ENCODE measurements around the gene CCNJ.

Gene CCNJ

GRCh38 chr10:96072674-96073073, 29.3 kb downstream of the CCNJ start:
- Histone ChIP-seq H3K9ac (ENCODE audit: low read depth, low read length) (no peak overlapping the region), H3K27me3 (ENCODE audit: control insufficient read depth, insufficient read depth, low read length) (no peaks in the 10 kb centered on the region), H3K36me3 (ENCODE audit: insufficient read depth, low read length) (no peaks in the 10 kb centered on the region), H3K4me2 (ENCODE audit: low read length) (no peak overlapping the region), H3K4me1 (ENCODE audit: control insufficient read depth, insufficient read depth, low read length) (peaks cover 14% of the 10 kb centered on the region), H3K9me3 (replicated peaks; ENCODE audit: low read length) (no peaks in the 10 kb centered on the region), H3K4me3 (ENCODE audit: low read length) (no peak overlapping the region)

GRCh38 chr10:96073722-96074121, 30.3 kb downstream of the CCNJ start:
- peaks cover 14% of the 10 kb centered on the region for H3K4me1 ChIP-seq (ENCODE audit: control insufficient read depth, insufficient read depth, low read length)
- H3K27me3 ChIP-seq (ENCODE audit: control insufficient read depth, insufficient read depth, low read length): no peaks in the 10 kb centered on the region
- H3K4me3 ChIP-seq (ENCODE audit: low read length): no peak overlapping the region
- H3K36me3 ChIP-seq (ENCODE audit: insufficient read depth, low read length): no peaks in the 10 kb centered on the region
- no peak overlapping the region for H3K9ac ChIP-seq (ENCODE audit: low read depth, low read length)
- H3K9me3 ChIP-seq (replicated peaks; ENCODE audit: low read length): no peaks in the 10 kb centered on the region
- H3K4me2 ChIP-seq (ENCODE audit: low read length): peak overlapping the region; percentile 13

- H3K9ac ChIP-seq (ENCODE audit: low read depth, low read length): no peak overlapping the region
- no peaks in the 10 kb centered on the region for H3K36me3 ChIP-seq (ENCODE audit: insufficient read depth, low read length)
- no peaks in the 10 kb centered on the region for H3K27me3 ChIP-seq (ENCODE audit: control insufficient read depth, insufficient read depth, low read length)
- H3K9me3 ChIP-seq (replicated peaks; ENCODE audit: low read length): no peaks in the 10 kb centered on the region
- no peak overlapping the region for H3K4me3 ChIP-seq (ENCODE audit: low read length)
- no peak overlapping the region for H3K4me2 ChIP-seq (ENCODE audit: low read length)
- H3K4me1 ChIP-seq (ENCODE audit: control insufficient read depth, insufficient read depth, low read length): peaks cover 14% of the 10 kb centered on the region
Observed at GRCh38 chr10:96074776-96075175, 31.4 kb downstream of the CCNJ start.

- H3K9me3 ChIP-seq (replicated peaks; ENCODE audit: low read length): no peaks in the 10 kb centered on the region
- H3K27me3 ChIP-seq (ENCODE audit: control insufficient read depth, insufficient read depth, low read length): no peaks in the 10 kb centered on the region
- H3K4me2 ChIP-seq (ENCODE audit: low read length): no peak overlapping the region
- H3K36me3 ChIP-seq (ENCODE audit: insufficient read depth, low read length): no peaks in the 10 kb centered on the region
- peaks cover 14% of the 10 kb centered on the region for H3K4me1 ChIP-seq (ENCODE audit: control insufficient read depth, insufficient read depth, low read length)
- H3K9ac ChIP-seq (ENCODE audit: low read depth, low read length): no peak overlapping the region
- H3K4me3 ChIP-seq (ENCODE audit: low read length): no peak overlapping the region
Observed at GRCh38 chr10:96075977-96076376, 32.6 kb downstream of the CCNJ start.

- H3K4me2 ChIP-seq (ENCODE audit: low read length): no peak overlapping the region
- no peak overlapping the region for H3K4me3 ChIP-seq (ENCODE audit: low read length)
- peaks cover 14% of the 10 kb centered on the region for H3K4me1 ChIP-seq (ENCODE audit: control insufficient read depth, insufficient read depth, low read length)
- no peaks in the 10 kb centered on the region for H3K27me3 ChIP-seq (ENCODE audit: control insufficient read depth, insufficient read depth, low read length)
- no peak overlapping the region for H3K9ac ChIP-seq (ENCODE audit: low read depth, low read length)
- no peaks in the 10 kb centered on the region for H3K36me3 ChIP-seq (ENCODE audit: insufficient read depth, low read length)
- no peaks in the 10 kb centered on the region for H3K9me3 ChIP-seq (replicated peaks; ENCODE audit: low read length)
Observed at GRCh38 chr10:96077156-96077555, 33.8 kb downstream of the CCNJ start.

- Histone ChIP-seq H3K9me3 (replicated peaks; ENCODE audit: low read length) (no peaks in the 10 kb centered on the region), H3K9ac (ENCODE audit: low read depth, low read length) (no peak overlapping the region), H3K4me1 (ENCODE audit: control insufficient read depth, insufficient read depth, low read length) (no peaks in the 10 kb centered on the region), H3K36me3 (ENCODE audit: insufficient read depth, low read length) (no peaks in the 10 kb centered on the region), H3K27me3 (ENCODE audit: control insufficient read depth, insufficient read depth, low read length) (no peaks in the 10 kb centered on the region), H3K4me3 (ENCODE audit: low read length) (no peak overlapping the region), H3K4me2 (ENCODE audit: low read length) (no peak overlapping the region)
Observed at GRCh38 chr10:96082153-96082552, 38.8 kb downstream of the CCNJ start.

GRCh38 chr10:96082748-96083147, 39.4 kb downstream of the CCNJ start:
- Histone ChIP-seq H3K27me3 (ENCODE audit: control insufficient read depth, insufficient read depth, low read length) (no peaks in the 10 kb centered on the region), H3K4me3 (ENCODE audit: low read length) (no peak overlapping the region), H3K36me3 (ENCODE audit: insufficient read depth, low read length) (no peaks in the 10 kb centered on the region), H3K4me2 (ENCODE audit: low read length) (no peak overlapping the region), H3K4me1 (ENCODE audit: control insufficient read depth, insufficient read depth, low read length) (no peaks in the 10 kb centered on the region), H3K9me3 (replicated peaks; ENCODE audit: low read length) (no peaks in the 10 kb centered on the region), H3K9ac (ENCODE audit: low read depth, low read length) (no peak overlapping the region)

GRCh38 chr10:96089116-96089515, 45.7 kb downstream of the CCNJ start:
- no peaks in the 10 kb centered on the region for H3K36me3 ChIP-seq (ENCODE audit: insufficient read depth, low read length)
- peak overlapping the region; percentile 90 for H3K4me2 ChIP-seq (ENCODE audit: low read length)
- peaks cover 19% of the 10 kb centered on the region for H3K27me3 ChIP-seq (ENCODE audit: control insufficient read depth, insufficient read depth, low read length)
- H3K9me3 ChIP-seq (replicated peaks; ENCODE audit: low read length): no peaks in the 10 kb centered on the region
- peaks cover 3% of the 10 kb centered on the region for H3K4me1 ChIP-seq (ENCODE audit: control insufficient read depth, insufficient read depth, low read length)
- peak overlapping the region; percentile 85 for H3K4me3 ChIP-seq (ENCODE audit: low read length)
- peak overlapping the region; percentile 90 for H3K9ac ChIP-seq (ENCODE audit: low read depth, low read length)

GRCh38 chr10:96089670-96090462, 46.5 kb downstream of the CCNJ start:
- no peaks in the 10 kb centered on the region for H3K9me3 ChIP-seq (replicated peaks; ENCODE audit: low read length)
- H3K4me2 ChIP-seq (ENCODE audit: low read length): peak overlapping the region; percentile 90
- no peaks in the 10 kb centered on the region for H3K36me3 ChIP-seq (ENCODE audit: insufficient read depth, low read length)
- H3K4me3 ChIP-seq (ENCODE audit: low read length): peak overlapping the region; percentile 85
- peak overlapping the region; percentile 90 for H3K9ac ChIP-seq (ENCODE audit: low read depth, low read length)
- H3K27me3 ChIP-seq (ENCODE audit: control insufficient read depth, insufficient read depth, low read length): peaks cover 23% of the 10 kb centered on the region
- peaks cover 3% of the 10 kb centered on the region for H3K4me1 ChIP-seq (ENCODE audit: control insufficient read depth, insufficient read depth, low read length)

GRCh38 chr10:96090463-96090800, 47.0 kb downstream of the CCNJ start:
- H3K27me3 ChIP-seq (ENCODE audit: control insufficient read depth, insufficient read depth, low read length): peaks cover 27% of the 10 kb centered on the region
- H3K4me3 ChIP-seq (ENCODE audit: low read length): peak overlapping the region; percentile 85
- peaks cover 3% of the 10 kb centered on the region for H3K4me1 ChIP-seq (ENCODE audit: control insufficient read depth, insufficient read depth, low read length)
- peak overlapping the region; percentile 90 for H3K9ac ChIP-seq (ENCODE audit: low read depth, low read length)
- no peaks in the 10 kb centered on the region for H3K9me3 ChIP-seq (replicated peaks; ENCODE audit: low read length)
- no peaks in the 10 kb centered on the region for H3K36me3 ChIP-seq (ENCODE audit: insufficient read depth, low read length)
- H3K4me2 ChIP-seq (ENCODE audit: low read length): peak overlapping the region; percentile 90

- Histone ChIP-seq H3K36me3 (ENCODE audit: insufficient read depth, low read length) (no peaks in the 10 kb centered on the region), H3K9me3 (replicated peaks; ENCODE audit: low read length) (no peaks in the 10 kb centered on the region), H3K4me2 (ENCODE audit: low read length) (no peak overlapping the region), H3K4me1 (ENCODE audit: control insufficient read depth, insufficient read depth, low read length) (peaks cover 3% of the 10 kb centered on the region), H3K27me3 (ENCODE audit: control insufficient read depth, insufficient read depth, low read length) (peaks cover 45% of the 10 kb centered on the region), H3K4me3 (ENCODE audit: low read length) (no peak overlapping the region), H3K9ac (ENCODE audit: low read depth, low read length) (no peak overlapping the region)
Observed at GRCh38 chr10:96092999-96093767, 49.8 kb downstream of the CCNJ start.
